ENCODE data around the gene SORCS2.

Gene SORCS2

DNA sequence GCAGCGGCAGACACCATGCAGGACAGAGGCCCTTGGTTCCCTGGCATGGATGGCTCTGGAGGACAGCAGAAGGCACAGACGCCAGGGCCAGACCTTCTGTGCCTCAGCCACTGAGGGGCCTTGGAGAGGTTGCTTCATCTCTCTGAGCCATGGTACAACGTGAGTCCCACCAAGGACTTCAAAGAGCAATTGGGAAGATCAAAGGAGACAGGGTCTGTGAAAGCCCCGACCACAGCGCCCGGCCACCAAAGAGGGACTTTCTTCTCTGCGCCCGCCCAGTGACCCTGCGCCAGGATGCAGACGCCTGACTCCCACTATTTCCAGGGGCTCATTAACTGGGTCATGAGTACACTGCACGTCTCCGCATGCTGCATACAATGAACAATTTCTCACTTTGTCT lies 573.3 kb downstream of the SORCS2 start:
- Histone ChIP-seq H3K4me1 (no peaks in the 10 kb centered on the region), H3K36me3 (peaks cover 92% of the 10 kb centered on the region), H3K27me3 (no peaks in the 10 kb centered on the region), H3K9me3 (no peaks in the 10 kb centered on the region), H3K4me3 (ENCODE audit: low read depth, low read length) (no peak overlapping the region)
- no peak for DNase-seq
- TF ChIP-seq, protein P1, sequence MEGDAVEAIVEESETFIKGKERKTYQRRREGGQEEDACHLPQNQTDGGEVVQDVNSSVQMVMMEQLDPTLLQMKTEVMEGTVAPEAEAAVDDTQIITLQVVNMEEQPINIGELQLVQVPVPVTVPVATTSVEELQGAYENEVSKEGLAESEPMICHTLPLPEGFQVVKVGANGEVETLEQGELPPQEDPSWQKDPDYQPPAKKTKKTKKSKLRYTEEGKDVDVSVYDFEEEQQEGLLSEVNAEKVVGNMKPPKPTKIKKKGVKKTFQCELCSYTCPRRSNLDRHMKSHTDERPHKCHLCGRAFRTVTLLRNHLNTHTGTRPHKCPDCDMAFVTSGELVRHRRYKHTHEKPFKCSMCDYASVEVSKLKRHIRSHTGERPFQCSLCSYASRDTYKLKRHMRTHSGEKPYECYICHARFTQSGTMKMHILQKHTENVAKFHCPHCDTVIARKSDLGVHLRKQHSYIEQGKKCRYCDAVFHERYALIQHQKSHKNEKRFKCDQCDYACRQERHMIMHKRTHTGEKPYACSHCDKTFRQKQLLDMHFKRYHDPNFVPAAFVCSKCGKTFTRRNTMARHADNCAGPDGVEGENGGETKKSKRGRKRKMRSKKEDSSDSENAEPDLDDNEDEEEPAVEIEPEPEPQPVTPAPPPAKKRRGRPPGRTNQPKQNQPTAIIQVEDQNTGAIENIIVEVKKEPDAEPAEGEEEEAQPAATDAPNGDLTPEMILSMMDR (IDR thresholded peaks at IDR 0.05; ENCODE audit: low read depth, low read length) = no peak

DNA sequence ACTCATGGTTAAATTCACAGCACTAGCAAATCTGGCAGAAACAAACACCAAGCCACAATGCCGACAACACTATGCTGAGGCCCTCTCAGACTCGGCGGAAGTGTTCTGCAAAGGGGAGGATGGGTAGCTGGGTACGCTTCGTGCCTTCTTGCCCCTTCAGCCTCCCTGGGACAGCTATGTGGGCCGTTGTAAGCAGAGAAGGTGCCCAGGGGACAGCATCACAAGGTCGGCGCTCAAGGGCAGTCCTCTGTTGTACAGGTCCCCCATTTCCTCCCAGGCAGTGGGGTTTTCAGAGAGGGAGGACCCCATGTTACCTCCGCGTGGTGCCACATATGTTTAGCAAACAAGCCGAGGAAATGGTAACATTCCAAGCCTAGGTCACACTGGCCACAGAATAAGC lies 573.7 kb downstream of the SORCS2 start:
- H3K36me3 ChIP-seq = peaks cover 92% of the 10 kb centered on the region
- TF ChIP-seq, protein P1 (IDR thresholded peaks at IDR 0.05; ENCODE audit: low read depth, low read length) = no peak
- DNase-seq = no peak

DNA sequence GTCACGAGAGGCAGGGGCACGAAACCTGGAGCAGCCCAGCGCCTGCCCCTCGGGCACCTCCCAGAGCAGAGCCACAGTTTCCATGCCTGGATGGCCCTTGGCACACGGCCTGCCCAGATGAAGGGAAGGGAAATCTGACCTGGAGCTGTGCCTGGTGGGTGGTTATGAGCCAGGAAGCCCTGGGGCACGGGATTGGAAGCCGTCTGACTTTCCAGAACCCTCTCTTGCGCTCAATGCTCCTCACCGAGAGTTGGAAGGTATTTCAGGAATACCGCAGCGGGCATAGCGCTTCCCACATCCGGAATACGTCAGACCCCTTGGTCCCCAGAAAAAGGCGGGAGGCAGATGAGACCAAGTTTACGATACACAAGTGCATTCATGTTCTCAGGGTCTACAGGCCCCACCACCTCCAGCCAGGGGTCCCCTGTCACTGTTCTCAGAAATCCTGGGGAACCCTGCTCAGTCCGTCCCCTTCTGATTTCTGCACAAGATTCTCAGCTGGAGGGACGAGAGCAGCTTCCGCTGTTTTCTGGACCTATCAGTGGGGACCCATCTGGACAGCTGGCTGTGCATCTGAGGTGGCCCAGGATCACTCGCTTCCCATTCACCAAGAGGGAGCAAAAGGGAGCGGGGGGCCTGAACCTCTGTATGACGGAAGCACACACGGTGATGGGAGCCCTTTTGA lies 574.5 kb downstream of the SORCS2 start:
- peaks cover 92% of the 10 kb centered on the region for H3K36me3 ChIP-seq
- no peak for DNase-seq
- H3K4me3 ChIP-seq (ENCODE audit: low read depth, low read length) = no peak overlapping the region
- no peaks in the 10 kb centered on the region for H3K9me3 ChIP-seq
- H3K4me1 ChIP-seq = peaks cover 4% of the 10 kb centered on the region; the same call in 1 of the 2 replicates
- TF ChIP-seq, protein P1 (IDR thresholded peaks at IDR 0.05; ENCODE audit: low read depth, low read length) = no peak
- H3K27me3 ChIP-seq = no peaks in the 10 kb centered on the region

More for the DNA sequence above, 573.7 kb downstream of the SORCS2 start:
- Histone ChIP-seq H3K27me3 (no peaks in the 10 kb centered on the region), H3K4me3 (ENCODE audit: low read depth, low read length) (no peak overlapping the region), H3K4me1 (no peaks in the 10 kb centered on the region), H3K9me3 (no peaks in the 10 kb centered on the region)

DNA sequence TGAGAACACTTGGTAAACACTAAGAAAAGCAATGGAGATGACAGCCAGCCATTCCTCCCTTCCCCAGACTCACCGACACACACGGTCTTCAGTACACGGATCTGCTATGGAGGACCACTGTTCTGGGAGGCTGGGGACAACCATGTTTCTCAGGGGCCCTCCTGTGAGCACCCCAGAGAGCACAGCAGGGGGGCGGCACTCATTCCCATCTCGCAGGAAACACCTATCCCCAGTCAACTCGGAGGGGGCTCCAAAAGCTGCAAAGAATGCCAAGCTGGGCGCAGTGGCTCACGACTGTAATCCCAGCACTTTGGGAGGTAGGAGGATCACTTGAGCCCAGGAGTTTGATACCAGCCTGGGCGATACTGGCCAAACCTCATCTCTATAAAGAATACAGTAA lies 575.2 kb downstream of the SORCS2 start:
- no peaks in the 10 kb centered on the region for H3K27me3 ChIP-seq
- H3K4me3 ChIP-seq (ENCODE audit: low read depth, low read length) = no peak overlapping the region
- DNase-seq = no peak
- H3K4me1 ChIP-seq = peaks cover 9% of the 10 kb centered on the region
- TF ChIP-seq, protein P1 (IDR thresholded peaks at IDR 0.05; ENCODE audit: low read depth, low read length) = no peak
- no peaks in the 10 kb centered on the region for H3K9me3 ChIP-seq
- H3K36me3 ChIP-seq = peaks cover 92% of the 10 kb centered on the region

DNA sequence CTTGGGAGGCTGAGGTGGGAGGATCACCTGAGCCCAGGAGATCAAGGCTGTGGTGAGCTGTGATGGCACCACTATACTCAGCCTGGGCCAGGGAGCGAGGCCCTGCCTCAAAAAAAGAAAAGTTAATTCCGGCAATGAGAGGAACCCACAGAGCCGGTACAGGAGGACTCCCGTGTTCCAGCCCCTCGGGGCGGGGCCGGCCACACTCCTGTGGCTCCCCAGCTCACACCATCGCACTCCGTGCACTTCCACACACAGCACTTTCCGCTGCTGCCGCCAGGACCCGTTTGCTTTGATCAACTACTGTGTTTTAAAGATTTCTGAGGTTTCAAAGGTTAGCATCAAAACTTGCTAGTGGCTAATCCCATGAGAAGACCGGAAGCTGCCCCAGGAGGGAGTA lies 575.6 kb downstream of the SORCS2 start:
- TF ChIP-seq, protein P1 (IDR thresholded peaks at IDR 0.05; ENCODE audit: low read depth, low read length) = no peak
- DNase-seq = no peak
- peaks cover 9% of the 10 kb centered on the region for H3K4me1 ChIP-seq
- no peaks in the 10 kb centered on the region for H3K27me3 ChIP-seq
- H3K9me3 ChIP-seq = no peaks in the 10 kb centered on the region
- peaks cover 93% of the 10 kb centered on the region for H3K36me3 ChIP-seq
- no peak overlapping the region for H3K4me3 ChIP-seq (ENCODE audit: low read depth, low read length)

DNA sequence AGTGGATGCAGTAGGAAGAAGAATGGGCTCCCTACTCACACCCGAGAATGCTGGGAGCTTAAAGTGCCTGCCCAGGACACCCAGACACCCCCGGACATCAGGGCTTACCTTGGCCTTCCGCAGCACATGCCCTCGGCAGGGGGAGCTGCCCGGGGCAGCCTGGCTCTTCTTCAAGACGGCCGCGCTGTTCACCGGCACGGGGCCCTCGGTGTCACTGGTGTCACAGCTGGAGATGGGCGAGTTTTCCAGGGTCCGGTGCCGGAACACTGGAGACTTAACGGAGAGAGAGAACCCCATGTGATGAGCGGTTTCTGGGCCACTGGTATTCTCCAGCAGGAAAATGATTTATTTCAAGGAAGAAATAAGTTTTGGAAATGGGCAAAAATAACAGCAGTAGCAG lies 576.4 kb downstream of the SORCS2 start:
- H3K36me3 ChIP-seq = peaks cover 93% of the 10 kb centered on the region
- no peaks in the 10 kb centered on the region for H3K9me3 ChIP-seq
- H3K4me3 ChIP-seq (ENCODE audit: low read depth, low read length) = no peak overlapping the region
- peaks cover 9% of the 10 kb centered on the region for H3K4me1 ChIP-seq
- TF ChIP-seq, protein P1 (IDR thresholded peaks at IDR 0.05; ENCODE audit: low read depth, low read length) = no peak
- DNase-seq = no peak
- no peaks in the 10 kb centered on the region for H3K27me3 ChIP-seq

Data from BE2C (cell line).